K562 (cell line): ENCODE measurements around the gene SAP30BP. TPM values are rescaled to one million over a fixed set of nuclear protein-coding genes. Genes with fewer than 3 reads are reported as not detected.
A peak's percentile ranks its signal among the peaks of the same experiment; 100 is the strongest.

Experiments used
- BRF1 ChIP-seq: IDR thresholded peaks from 3 replicates; pipeline ENCODE4 v1.6.1; 2011; ENCODE audit warnings: borderline replicate concordance, mild to moderate bottlenecking; ENCODE audit not compliant: insufficient read length; ENCODE audit errors: extremely low read depth
- CTCF ChIP-seq, 3 experiments: IDR thresholded peaks in 2 of 3; conservative IDR thresholded peaks in 1 of 3; 2 replicates each; pipeline ENCODE4 v1.5.1; 2011 to 2012; ENCODE audit warnings: low read length in 3 of 3, mild to moderate bottlenecking in 3 of 3, control low read depth in 2 of 3, improper control_type of control experiment in 1 of 3, inconsistent platforms in 1 of 3, low read depth in 1 of 3, mixed read lengths in 1 of 3, moderate library complexity in 1 of 3; ENCODE audit not compliant: insufficient read depth in 2 of 3
- HDAC8 ChIP-seq: fragments of 450-650 bp; IDR thresholded peaks from 2 replicates; pipeline ENCODE4 v1.6.1; 2016; ENCODE audit warnings: mild to moderate bottlenecking, missing genetic modification characterization, moderate library complexity, missing compliant biosample characterization
- KLF13 ChIP-seq: fragments of 450-650 bp; IDR thresholded peaks from 2 replicates; pipeline ENCODE4 v1.6.1; 2016; ENCODE audit warnings: missing genetic modification characterization, low read depth, mild to moderate bottlenecking, missing compliant biosample characterization, moderate library complexity, borderline replicate concordance
- LCOR ChIP-seq: sonication (generic); formaldehyde crosslinking; IDR thresholded peaks from 2 replicates; pipeline ENCODE4 v1.8.0; 2022; ENCODE audit warnings: mild to moderate bottlenecking, missing genetic modification reagents
- PBX2 ChIP-seq, 2 experiments: IDR thresholded peaks in 1 of 2; conservative IDR thresholded peaks in 1 of 2; 2 replicates each; pipeline ENCODE4 v1.6.1; 2016; ENCODE audit warnings: low read depth in 2 of 2, mild to moderate bottlenecking in 1 of 2, missing compliant biosample characterization in 1 of 2, missing genetic modification characterization in 1 of 2, moderate library complexity in 1 of 2
- RBFOX2 ChIP-seq: fragments of 200-400 bp; formaldehyde crosslinking; IDR thresholded peaks from 2 replicates; pipeline ENCODE4 v1.6.1; 2017; ENCODE audit warnings: low read depth, mild to moderate bottlenecking, low read length, moderate library complexity
- SREBF1 ChIP-seq: fragments of 150-350 bp; IDR thresholded peaks from 2 replicates; pipeline ENCODE4 v1.6.1; 2014; ENCODE audit warnings: antibody characterized with exemption, low read depth, low read length, borderline replicate concordance
- ZBTB40 ChIP-seq, 2 experiments: fragments of 450-650 bp in 1 of 2; sonication (generic) in 1 of 2; formaldehyde crosslinking in 1 of 2; IDR thresholded peaks; 2 replicates each; pipeline versions ENCODE4 v1.7.1 to v1.9.0; 2016 to 2022; ENCODE audit warnings: inconsistent platforms in 1 of 2, mild to moderate bottlenecking in 1 of 2, missing genetic modification reagents in 1 of 2
- ZNF232 ChIP-seq: sonication (generic); formaldehyde crosslinking; IDR thresholded peaks from 2 replicates; pipeline ENCODE4 v1.8.0; 2022; ENCODE audit warnings: mild to moderate bottlenecking, missing genetic modification reagents
- ZNF263 ChIP-seq: sonication (generic); formaldehyde crosslinking; IDR thresholded peaks from 2 replicates; pipeline ENCODE4 v1.8.0; 2022; ENCODE audit warnings: mild to moderate bottlenecking, missing genetic modification reagents, borderline replicate concordance
- polyA plus RNA-seq, 8 experiments: library from polyadenylated mRNA; depleted of rRNA in 4 of 8; stranded (reverse) in 5 of 8; unstranded in 3 of 8; fragments of >200 nt; fragmentation: Nextera tagmentation in 2 of 8; fragmentation: Illumina TruSeq in 1 of 8; extraction: Ambion mirVana in 2 of 8; extraction: Trizol in 1 of 8; gene quantifications; 2 replicates each; pipeline versions ENCODE4 v1.2.1 to v1.2.3, GENCODE V29; 2011 to 2014; ENCODE audit warnings: inconsistent platforms in 1 of 8, missing spikeins in 1 of 8
- total RNA-seq, 7 experiments: library from RNA; depleted of rRNA in 6 of 7; stranded (reverse); fragments of >200 nt in 6 of 7; fragmentation: Illumina TruSeq in 2 of 7; extraction: Trizol in 2 of 7; gene quantifications; 2 replicates each; pipeline versions ENCODE4 v1.2.1 to v1.2.3, GENCODE V29; 2011 to 2021; ENCODE audit warnings: low replicate concordance in 1 of 7

SAP30BP gene
- total and polyA plus RNA-seq, 9 of the 15 experiments (the other 6 are each of a cell fraction or from before 2014, with no cell fraction given), result 45.3 to 154 (median 71.7) TPM

DNA sequence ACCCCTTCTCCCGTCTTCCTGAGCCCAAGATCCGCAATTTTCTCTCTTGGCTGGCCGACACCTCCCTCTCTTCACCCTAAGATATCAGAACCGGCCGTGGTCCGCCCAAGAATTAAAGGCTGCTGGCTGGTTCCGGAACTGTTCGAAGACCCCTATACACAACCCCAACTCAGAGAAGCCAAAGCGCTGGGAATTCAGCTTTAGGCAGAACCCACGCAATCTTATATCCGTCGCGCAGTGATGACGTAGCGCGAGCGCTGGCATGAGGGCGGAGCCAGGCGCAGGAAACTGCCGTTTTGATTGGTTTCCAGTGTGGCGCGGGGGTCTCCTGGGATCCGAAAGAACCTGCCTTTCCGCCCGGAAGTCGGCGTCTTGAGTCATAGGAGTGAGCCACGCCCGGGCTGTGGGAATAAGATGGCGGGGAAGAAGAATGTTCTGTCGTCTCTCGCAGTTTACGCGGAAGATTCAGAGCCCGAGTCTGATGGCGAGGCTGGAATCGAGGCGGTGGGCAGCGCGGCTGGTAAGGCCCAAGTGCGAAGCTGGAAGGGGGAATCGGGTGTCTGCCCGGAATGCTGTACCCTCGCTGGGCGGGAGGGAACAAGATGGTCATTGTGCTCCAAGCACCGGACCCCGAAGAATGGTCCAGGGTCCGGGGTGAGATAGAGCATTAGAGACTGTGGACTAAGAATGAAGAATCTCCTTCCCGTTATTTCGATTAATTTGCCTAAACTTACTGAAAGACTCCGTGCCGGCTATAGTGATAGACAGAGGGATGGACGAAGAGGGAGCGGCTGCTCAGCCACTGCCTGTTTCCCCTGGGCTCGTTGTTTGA, at the start of gene SAP30BP, which contains the start of gene RECQL5 (continued):
- TF ChIP-seq ZBTB40 (IDR thresholded peaks at IDR 0.05), result peak; percentile 93
- TF ChIP-seq ZBTB40 (CRISPR knock-in tag; IDR thresholded peaks at IDR 0.05), result no peak
- peak; percentile 21; the same call in 1 of the 2 replicates for TF ChIP-seq SREBF1
- TF ChIP-seq RBFOX2, result peak; percentile 93
- no peak for TF ChIP-seq LCOR
- no peak for TF ChIP-seq KLF13 (tag)
- no peak for TF ChIP-seq CTCF (IDR thresholded peaks at IDR 0.05 in 2 of 3, conservative IDR thresholded peaks at IDR 0.05 in 1 of 3; ENCODE audit: insufficient read depth in 2 of 3, low read depth in 1 of 3, low read length in 3 of 3)
- no peak for TF ChIP-seq BRF1
- TF ChIP-seq ZNF263 (CRISPR knock-in tag), result no peak
- TF ChIP-seq ZNF232 (CRISPR knock-in tag), result no peak
- TF ChIP-seq PBX2 (CRISPR knock-in tag; IDR thresholded peaks at IDR 0.05; ENCODE audit: low read depth), result no peak
- no peak for TF ChIP-seq PBX2 (tag; conservative IDR thresholded peaks at IDR 0.05; ENCODE audit: low read depth)
- no peak for TF ChIP-seq HDAC8 (tag)
